ENCODE measurements around the gene STH. TPM values are rescaled to one million over a fixed set of nuclear protein-coding genes. Genes with fewer than 3 reads are reported as not detected.

The STH gene
- polyA plus RNA-seq, 1 experiment: not detected

DNA sequence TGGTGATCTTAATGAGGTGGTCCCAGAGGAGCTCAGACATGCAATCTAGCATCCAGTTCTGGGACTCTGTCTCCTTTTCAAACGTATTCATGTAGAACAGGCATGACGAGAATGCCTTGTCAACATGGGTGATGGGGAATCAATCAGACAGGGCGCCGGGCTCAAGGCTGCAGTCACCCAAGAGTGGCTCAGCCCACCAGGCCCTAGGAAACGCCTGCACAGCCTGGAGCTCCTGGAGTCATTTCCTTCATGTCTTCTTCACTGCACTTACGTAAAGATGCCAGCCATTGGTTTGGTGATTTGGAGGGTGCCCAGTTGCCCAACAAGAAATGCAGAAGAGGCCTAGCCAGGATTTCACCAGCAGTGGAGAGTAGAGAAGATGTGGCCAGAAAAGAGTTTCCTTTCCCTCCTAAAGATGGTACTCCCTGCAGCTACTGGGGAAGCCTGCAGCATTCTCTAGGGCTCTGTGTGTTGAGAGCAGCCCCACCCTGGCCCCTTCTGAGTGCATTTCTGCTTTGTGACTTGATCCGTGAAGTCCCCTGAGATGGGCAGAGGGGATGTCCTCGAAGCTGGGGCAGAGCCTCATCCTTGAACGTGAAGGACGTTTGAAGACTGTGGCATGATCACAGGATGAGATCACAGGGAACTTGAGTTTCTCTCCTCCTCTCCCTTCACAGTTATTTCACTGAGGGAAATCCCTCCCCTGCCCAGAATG is 24.0 kb upstream of the STH start:
- Histone ChIP-seq H3K27me3 (ENCODE audit: control insufficient read depth, insufficient read depth, low read length) (peaks cover 25% of the 10 kb centered on the region), H3K4me3 (ENCODE audit: low read depth, low read length) (no peak overlapping the region), H3K27ac (ENCODE audit: low read depth, low read length) (no peak overlapping the region), H3K9me3 (ENCODE audit: control insufficient read depth, insufficient read depth, low read length) (peaks cover 6% of the 10 kb centered on the region)
- no peak for TF ChIP-seq CTCF (IDR thresholded peaks at IDR 0.05; ENCODE audit: low read depth, low read length)
- ChIA-PET CTCF (no interaction called here), POLR2A (no interaction called here)
- DNase-seq (ENCODE audit: low read depth, low spot score): no peak

GRCh38 chr17:45975640-45976295 is 23.3 kb upstream of the STH start:
- CTCF ChIA-PET: no interaction called here
- H3K27me3 ChIP-seq (ENCODE audit: control insufficient read depth, insufficient read depth, low read length): peaks cover 25% of the 10 kb centered on the region
- H3K4me3 ChIP-seq (ENCODE audit: low read depth, low read length): no peak overlapping the region
- peaks cover 6% of the 10 kb centered on the region for H3K9me3 ChIP-seq (ENCODE audit: control insufficient read depth, insufficient read depth, low read length)
- TF ChIP-seq CTCF (IDR thresholded peaks at IDR 0.05; ENCODE audit: low read depth, low read length): no peak
- no peak overlapping the region for H3K27ac ChIP-seq (ENCODE audit: low read depth, low read length)
- DNase-seq (ENCODE audit: low read depth, low spot score): no peak
- POLR2A ChIA-PET: interaction anchor here (0.6 kb wide), 1 partner anchor 10 kb away, joined by 4 read pairs; no protein-coding TSS in a partner anchor

DNA sequence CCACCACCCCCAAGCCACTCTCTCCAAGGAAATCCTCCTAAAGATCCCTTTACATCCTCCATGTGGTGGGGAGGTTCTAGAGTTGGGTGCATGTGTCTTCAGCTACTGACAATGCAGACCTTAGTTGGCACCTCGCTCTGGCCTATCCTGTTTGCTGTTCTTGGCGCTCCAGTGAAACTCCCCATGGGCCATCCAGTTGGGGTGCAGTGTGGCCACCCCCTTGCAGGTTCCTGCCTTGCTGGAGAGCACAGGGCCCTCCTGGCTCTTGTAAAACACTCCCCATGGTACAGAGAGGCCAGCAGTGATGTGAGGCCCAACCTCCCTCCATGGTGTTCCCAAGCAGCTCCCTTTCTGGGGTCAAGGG is 22.7 kb upstream of the STH start:
- DNase-seq (ENCODE audit: low read depth, low spot score): no peak
- peaks cover 6% of the 10 kb centered on the region for H3K9me3 ChIP-seq (ENCODE audit: control insufficient read depth, insufficient read depth, low read length)
- H3K27me3 ChIP-seq (ENCODE audit: control insufficient read depth, insufficient read depth, low read length): peaks cover 25% of the 10 kb centered on the region
- H3K27ac ChIP-seq (ENCODE audit: low read depth, low read length): no peak overlapping the region
- H3K4me3 ChIP-seq (ENCODE audit: low read depth, low read length): no peak overlapping the region
- no peak for TF ChIP-seq CTCF (IDR thresholded peaks at IDR 0.05; ENCODE audit: low read depth, low read length)
- ChIA-PET CTCF (no interaction called here), POLR2A (interaction anchor here (0.6 kb wide), 1 partner anchor 10 kb away, joined by 4 read pairs; no protein-coding TSS in a partner anchor)

DNA sequence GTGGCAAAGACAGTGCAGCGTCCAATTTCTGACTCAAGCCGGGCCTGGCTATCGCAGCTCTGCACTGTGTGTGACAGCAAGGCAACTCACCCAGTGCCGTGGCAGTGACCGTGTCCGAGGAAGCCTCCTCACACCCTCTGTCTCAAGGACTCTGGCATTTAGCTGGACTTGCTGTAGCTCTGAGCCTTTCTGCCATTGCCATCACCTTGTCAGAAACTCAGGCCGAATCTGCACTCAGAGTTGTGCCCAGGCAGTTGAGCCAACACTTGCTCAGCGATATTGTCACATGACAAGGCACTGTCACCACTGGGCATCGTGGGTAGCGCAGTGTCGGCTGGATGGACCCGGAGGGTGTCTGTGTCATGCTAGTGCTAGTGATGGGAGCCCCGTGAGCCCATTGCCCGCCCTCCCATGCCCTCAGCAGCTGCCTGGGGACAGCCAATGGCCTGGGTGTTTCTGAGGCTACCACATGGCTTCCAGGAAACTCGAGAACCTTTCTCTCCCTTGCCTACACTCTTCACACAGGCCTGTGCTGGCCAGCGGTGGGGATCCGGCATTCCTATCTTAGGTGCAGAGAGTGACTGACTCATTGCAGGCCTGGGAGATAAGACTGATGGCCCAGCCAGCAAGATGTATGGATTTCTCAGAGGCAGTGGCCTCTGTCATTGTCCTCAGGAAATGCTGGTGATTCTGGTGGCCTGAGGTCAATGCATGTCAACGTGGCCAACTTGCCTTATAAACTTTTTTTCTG is 22.1 kb upstream of the STH start:
- H3K4me3 ChIP-seq (ENCODE audit: low read depth, low read length): no peak overlapping the region
- no peak for DNase-seq (ENCODE audit: low read depth, low spot score)
- peaks cover 25% of the 10 kb centered on the region for H3K27me3 ChIP-seq (ENCODE audit: control insufficient read depth, insufficient read depth, low read length)
- no peak for TF ChIP-seq CTCF (IDR thresholded peaks at IDR 0.05; ENCODE audit: low read depth, low read length)
- ChIA-PET CTCF (no interaction called here), POLR2A (interaction anchor here (0.6 kb wide), 1 partner anchor 9 kb away, joined by 4 read pairs; no protein-coding TSS in a partner anchor)
- H3K9me3 ChIP-seq (ENCODE audit: control insufficient read depth, insufficient read depth, low read length): peaks cover 3% of the 10 kb centered on the region
- H3K27ac ChIP-seq (ENCODE audit: low read depth, low read length): no peak overlapping the region

DNA sequence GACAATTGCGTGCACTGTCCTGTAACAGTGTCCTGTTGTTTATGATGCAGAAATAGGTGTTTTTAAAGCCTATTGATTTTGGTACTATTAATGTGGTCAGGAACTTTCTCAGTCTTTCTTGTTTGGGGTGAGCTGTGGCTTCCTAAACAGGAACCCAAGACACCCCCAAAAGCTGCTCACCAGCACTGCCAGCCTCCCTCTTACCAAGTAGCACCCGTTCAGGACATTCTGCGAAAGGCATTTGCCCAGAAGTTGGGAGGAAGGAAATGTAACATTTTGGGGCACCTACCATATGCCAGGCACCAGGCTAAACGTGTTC is 21.6 kb upstream of the STH start:
- CTCF ChIA-PET: no interaction called here
- H3K27ac ChIP-seq (ENCODE audit: low read depth, low read length): no peak overlapping the region
- no peak for DNase-seq (ENCODE audit: low read depth, low spot score)
- no peaks in the 10 kb centered on the region; the same call in 1 of the 2 replicates for H3K9me3 ChIP-seq (ENCODE audit: control insufficient read depth, insufficient read depth, low read length)
- H3K4me3 ChIP-seq (ENCODE audit: low read depth, low read length): no peak overlapping the region
- TF ChIP-seq CTCF (IDR thresholded peaks at IDR 0.05; ENCODE audit: low read depth, low read length): no peak
- H3K27me3 ChIP-seq (ENCODE audit: control insufficient read depth, insufficient read depth, low read length): peaks cover 24% of the 10 kb centered on the region
- POLR2A ChIA-PET: no interaction called here

Data from AG04450 (cell line).